HG02870 (cell line): Measurements from ENCODE around the gene TCF20.
A peak's percentile ranks its signal among the peaks of the same experiment; 100 is the strongest.

Experiments
- ATAC-seq: cut with Tn5 transposase; IDR thresholded peaks from one replicate; pipeline ENCODE4 v1.9.1; 2021; ENCODE audit warnings: mild to moderate bottlenecking, moderate library complexity; ENCODE audit not compliant: unreplicated experiment

The TCF20 gene

GRCh38 chr22:42270510-42271190 is at the start of gene TCF20:
Gene TCF20, minus strand, starts transcription at chr22:42270653. Its CDS starts 55,348 bp downstream, at chr22:42215305.
- ATAC-seq, result peak; percentile 52

GRCh38 chr22:42319386-42319785 is 48.9 kb upstream of the TCF20 start:
- no peak for ATAC-seq

- no peak for ATAC-seq
Measured at GRCh38 chr22:42318967-42319366, 48.5 kb upstream of the TCF20 start.

- ATAC-seq, result no peak
Measured at GRCh38 chr22:42317691-42318547, 47.5 kb upstream of the TCF20 start.

- ATAC-seq, result no peak
Measured at GRCh38 chr22:42317008-42317407, 46.6 kb upstream of the TCF20 start.

GRCh38 chr22:42315392-42315756 is 44.9 kb upstream of the TCF20 start:
- ATAC-seq, result no peak

GRCh38 chr22:42314709-42315391 is 44.4 kb upstream of the TCF20 start:
- ATAC-seq, result no peak

GRCh38 chr22:42313804-42314581 is 43.5 kb upstream of the TCF20 start:
- no peak for ATAC-seq

GRCh38 chr22:42313204-42313603 is 42.8 kb upstream of the TCF20 start:
- ATAC-seq, result no peak

GRCh38 chr22:42310291-42311015 is 40.0 kb upstream of the TCF20 start:
- no peak for ATAC-seq

GRCh38 chr22:42309865-42310264 is 39.4 kb upstream of the TCF20 start:
- no peak for ATAC-seq

GRCh38 chr22:42308892-42309468 is 38.5 kb upstream of the TCF20 start:
- ATAC-seq, result no peak

GRCh38 chr22:42307806-42308563 is 37.5 kb upstream of the TCF20 start:
- ATAC-seq, result no peak

- no peak for ATAC-seq
Measured at GRCh38 chr22:42306010-42306409, 35.6 kb upstream of the TCF20 start.

GRCh38 chr22:42304324-42304790 is 33.9 kb upstream of the TCF20 start:
- ATAC-seq, result no peak

GRCh38 chr22:42303396-42304323 is 33.2 kb upstream of the TCF20 start:
- no peak for ATAC-seq

GRCh38 chr22:42301742-42302102 is 31.3 kb upstream of the TCF20 start:
- no peak for ATAC-seq
